Thyroid gland (tissue), 4 donors: ENCODE results near the gene FNDC10.

Experiments
- POLR2A ChIP-seq, 2 donors: fragments of 450-650 bp; IDR thresholded peaks; one replicate each; pipeline ENCODE4 v1.6.1; 2017; ENCODE audit warnings: antibody characterized with exemption in 2 of 2, mild to moderate bottlenecking in 2 of 2, moderate library complexity in 1 of 2
- TF ChIP-seq, protein P1 (sequence below), 6 experiments: fragments of 200-600 bp in 3 of 6; fragments of 450-650 bp in 3 of 6; sonication (generic) in 3 of 6; IDR thresholded peaks; one replicate each; pipeline ENCODE4 v1.5.1; 2016 to 2019; ENCODE audit warnings: antibody characterized with exemption in 6 of 6, mild to moderate bottlenecking in 2 of 6, inconsistent platforms in 1 of 6, moderate library complexity in 1 of 6

DNA sequence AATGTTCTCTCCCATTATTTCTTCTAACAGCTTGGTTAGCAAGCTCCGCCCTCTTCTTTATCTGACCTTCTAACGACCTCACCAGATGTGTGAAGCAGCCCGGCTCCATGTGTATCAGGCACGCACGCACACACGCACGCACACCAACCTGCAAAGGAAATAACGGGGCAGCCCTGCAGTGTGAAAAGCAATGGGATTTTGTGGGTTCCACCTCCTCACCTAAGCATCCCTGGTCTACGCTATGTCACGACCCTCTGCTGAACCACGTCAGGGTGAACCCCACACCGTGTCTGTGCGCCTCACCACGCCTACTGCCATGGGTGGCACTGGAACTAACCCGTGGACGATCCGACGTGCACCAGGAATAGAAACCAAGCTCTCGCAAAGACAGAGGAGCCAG, 35.7 kb downstream of the FNDC10 start:
- TF ChIP-seq, protein P1, sequence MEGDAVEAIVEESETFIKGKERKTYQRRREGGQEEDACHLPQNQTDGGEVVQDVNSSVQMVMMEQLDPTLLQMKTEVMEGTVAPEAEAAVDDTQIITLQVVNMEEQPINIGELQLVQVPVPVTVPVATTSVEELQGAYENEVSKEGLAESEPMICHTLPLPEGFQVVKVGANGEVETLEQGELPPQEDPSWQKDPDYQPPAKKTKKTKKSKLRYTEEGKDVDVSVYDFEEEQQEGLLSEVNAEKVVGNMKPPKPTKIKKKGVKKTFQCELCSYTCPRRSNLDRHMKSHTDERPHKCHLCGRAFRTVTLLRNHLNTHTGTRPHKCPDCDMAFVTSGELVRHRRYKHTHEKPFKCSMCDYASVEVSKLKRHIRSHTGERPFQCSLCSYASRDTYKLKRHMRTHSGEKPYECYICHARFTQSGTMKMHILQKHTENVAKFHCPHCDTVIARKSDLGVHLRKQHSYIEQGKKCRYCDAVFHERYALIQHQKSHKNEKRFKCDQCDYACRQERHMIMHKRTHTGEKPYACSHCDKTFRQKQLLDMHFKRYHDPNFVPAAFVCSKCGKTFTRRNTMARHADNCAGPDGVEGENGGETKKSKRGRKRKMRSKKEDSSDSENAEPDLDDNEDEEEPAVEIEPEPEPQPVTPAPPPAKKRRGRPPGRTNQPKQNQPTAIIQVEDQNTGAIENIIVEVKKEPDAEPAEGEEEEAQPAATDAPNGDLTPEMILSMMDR (IDR thresholded peaks at IDR 0.05): no peak
- no peak for TF ChIP-seq POLR2A (IDR thresholded peaks at IDR 0.05)
